ENCODE measurements around the gene NHLRC1. TPM values are rescaled to one million over a fixed set of nuclear protein-coding genes. Genes with fewer than 3 reads are reported as not detected.

NHLRC1 gene
- 1.7 and 2.0 TPM in 2 replicates for total RNA-seq

DNA sequence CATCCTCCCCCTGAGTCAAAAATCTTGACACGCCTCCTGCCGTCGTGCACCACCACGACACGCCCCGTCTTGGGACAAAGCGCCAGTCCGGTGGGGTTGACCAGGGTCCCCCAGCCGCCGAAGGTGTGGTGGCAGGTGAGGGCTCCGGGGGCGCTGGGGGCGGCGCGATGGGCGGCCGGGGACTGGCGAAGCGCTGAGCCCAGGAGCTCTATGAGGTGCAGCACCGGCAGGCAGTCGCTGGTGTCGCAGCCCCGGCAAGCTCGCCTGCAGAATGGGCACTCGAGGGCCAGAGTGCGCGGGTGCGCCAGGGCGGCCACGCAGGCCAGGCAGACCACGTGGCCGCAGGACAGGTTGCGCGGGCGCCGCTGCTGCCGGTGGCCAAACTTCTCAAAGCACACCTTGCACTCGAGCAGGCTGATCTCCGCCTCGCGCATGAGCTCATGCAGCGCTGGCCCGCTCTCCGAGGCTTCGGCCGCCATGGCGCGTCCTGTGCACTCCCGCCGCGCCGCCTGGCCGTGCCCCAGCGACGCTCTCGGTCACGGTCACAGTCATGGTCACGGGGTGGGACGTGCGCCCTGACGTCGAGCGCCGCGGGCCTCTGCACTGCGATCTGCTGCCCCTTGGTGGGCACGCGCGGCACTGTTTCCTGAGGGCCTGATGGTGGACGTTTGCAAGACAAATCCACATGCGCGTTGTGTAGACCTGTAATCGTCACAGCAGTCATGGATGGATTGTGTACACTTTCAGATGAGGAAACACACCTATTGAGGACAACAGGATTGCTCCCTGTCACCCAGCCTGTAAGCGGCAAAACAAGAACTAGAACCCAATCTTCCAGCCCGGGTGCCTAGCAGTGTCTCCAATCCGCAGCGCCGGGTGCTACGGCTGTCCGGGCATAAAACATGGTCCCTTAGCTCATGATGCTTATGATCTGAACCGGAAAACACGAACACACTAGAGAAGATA, at the start of gene NHLRC1:
Gene NHLRC1 (minus strand): TSS at position 550 of the 966 bp plus-strand sequence. CDS start 71 bp downstream, at position 479.

DNA sequence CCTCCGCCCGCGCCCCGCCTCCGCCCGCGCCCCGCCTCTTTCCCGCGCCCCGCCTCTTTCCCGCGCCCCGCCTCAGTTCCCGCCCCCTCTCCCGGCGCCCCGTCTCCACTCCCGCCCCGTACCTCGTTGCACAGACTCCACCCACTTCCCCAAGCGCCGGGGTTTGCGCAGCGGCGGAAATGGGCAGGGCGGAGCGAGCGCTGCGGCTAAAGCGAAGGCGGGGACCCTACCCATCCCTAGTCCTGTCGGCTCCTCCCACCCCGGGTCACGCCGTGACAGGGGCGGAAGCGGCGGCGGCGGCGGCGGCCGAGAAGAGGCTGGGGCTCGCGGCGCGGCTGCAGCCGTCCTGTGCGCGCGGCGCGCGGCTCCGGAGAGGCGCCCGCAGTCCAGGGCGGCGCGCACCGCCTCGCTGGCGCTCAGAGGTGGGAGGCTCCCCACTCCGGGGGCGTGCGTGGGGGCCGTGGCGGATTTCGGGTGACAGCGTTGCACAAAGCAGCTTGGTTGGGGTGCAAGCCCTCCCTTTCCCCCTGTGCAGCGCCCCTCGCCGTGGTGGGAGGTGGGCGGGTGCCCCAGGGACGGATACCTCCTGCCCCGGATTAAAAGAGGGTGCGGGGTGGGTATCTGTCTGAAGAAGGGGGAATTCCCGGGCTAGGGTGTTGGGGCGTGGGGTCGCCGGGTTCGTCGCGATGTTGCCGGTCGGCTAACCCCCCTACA, 32.8 kb upstream of the NHLRC1 start, which contains the start of gene KDM1B:
Gene KDM1B (plus strand): TSS at position 273 of the 714 bp plus-strand sequence. CDS start 4,474 bp downstream, outside the sequence.

GRCh38 chr6:18154507-18155149, 32.2 kb upstream of the NHLRC1 start, which contains the start of gene TPMT:
Gene TPMT, minus strand, starts transcription at chr6:18155077. Its CDS starts 5,950 bp downstream, at chr6:18149127.

Other genes with a start within 250 kb of the NHLRC1 start
- gene KIF13A, start 135.0 kb downstream of the NHLRC1 start, total RNA-seq: 57.2 and 63.9 TPM in 2 replicates
- gene TPMT, start 32.4 kb upstream of the NHLRC1 start, total RNA-seq: 8.8 and 11.9 TPM in 2 replicates
- gene KDM1B, start 32.7 kb upstream of the NHLRC1 start, total RNA-seq: 9.5 and 10.5 TPM in 2 replicates
- gene DEK, start 141.9 kb upstream of the NHLRC1 start, total RNA-seq: 75.1 and 103 TPM in 2 replicates

Measured in vein endothelial cell (primary cell).